ENCODE data around the gene TSHZ2. TPM values are rescaled to one million over a fixed set of nuclear protein-coding genes. Genes with fewer than 3 reads are reported as not detected.

TSHZ2 gene
- total and polyA plus RNA-seq, 2 of the 4 experiments (the other 2 are of a cell fraction), result under 0.01 to 0.02 TPM

GRCh38 chr20:53070224-53070623 is 98.1 kb downstream of the TSHZ2 start:
- Histone ChIP-seq H2AFZ (replicated peaks; ENCODE audit: low read length, poor library complexity) (no peak overlapping the region), H4K20me1 (ENCODE audit: insufficient read depth, low read length) (no peaks in the 10 kb centered on the region), H3K23ac (ENCODE audit: low read depth, low read length) (no peak overlapping the region), H3K9me3 (ENCODE audit: control insufficient read depth, insufficient read depth, low read length) (peaks cover 2% of the 10 kb centered on the region; the same call in 1 of the 2 replicates), H3K9me1 (ENCODE audit: insufficient read depth, low read length) (no peaks in the 10 kb centered on the region), H3K4me1 (ENCODE audit: control insufficient read depth, insufficient read depth, low read length) (no peaks in the 10 kb centered on the region), H4K5ac (ENCODE audit: low read depth, low read length) (no peak overlapping the region), H3K4ac (ENCODE audit: low read depth, low read length) (no peak overlapping the region), H3K9ac (ENCODE audit: low read depth, low read length) (no peak overlapping the region), H2BK20ac (ENCODE audit: low read depth, low read length) (no peak overlapping the region), H2AK9ac (replicated peaks; ENCODE audit: low read depth, low read length, poor library complexity) (no peak overlapping the region), H3K79me1 (ENCODE audit: low read depth in 1 of 2, low read length in 2 of 2) (no peaks in the 10 kb centered on the region), H3K27me3 (ENCODE audit: control insufficient read depth, insufficient read depth, low read length) (no peaks in the 10 kb centered on the region), H3K56ac (ENCODE audit: extremely low read depth, insufficient read depth, low read length) (no peak overlapping the region), H4K8ac (ENCODE audit: low read depth in 2 of 2, low read length in 2 of 2) (no peak overlapping the region), H3K18ac (ENCODE audit: low read depth, low read length) (no peak overlapping the region), H3K36me3 (ENCODE audit: control insufficient read depth, insufficient read depth, low read length) (no peaks in the 10 kb centered on the region), H2BK15ac (ENCODE audit: low read depth, low read length) (no peak overlapping the region), H3K4me3 (ENCODE audit: insufficient read depth, low read depth, low read length) (no peak overlapping the region), H2BK5ac (ENCODE audit: low read depth, low read length, poor library complexity, severe bottlenecking) (no peak overlapping the region), H2AK5ac (ENCODE audit: low read depth, low read length) (no peak overlapping the region), H3K27ac (ENCODE audit: insufficient read depth, low read length) (no peak overlapping the region), H4K91ac (ENCODE audit: insufficient read depth, low read depth, low read length) (no peak overlapping the region), H3K4me2 (ENCODE audit: low read depth, low read length) (no peak overlapping the region), H2BK120ac (ENCODE audit: low read depth, low read length) (no peak overlapping the region), H3K14ac (replicated peaks; ENCODE audit: low read depth, low read length) (no peak overlapping the region)
- DNase-seq, result no peak
- in situ Hi-C loops (cut with MboI; ENCODE audit: low sequenced_read_pairs), result no loop called here
- ATAC-seq (ENCODE audit: low read depth), result no peak
- TF ChIP-seq NFE2L2 (IDR thresholded peaks at IDR 0.05; ENCODE audit: low read depth, low read length) (no peak), BHLHE40 (IDR thresholded peaks at IDR 0.05; ENCODE audit: low read depth, low read length) (no peak), RFX5 (IDR thresholded peaks at IDR 0.05; ENCODE audit: low read depth, low read length) (no peak), CHD1 (IDR thresholded peaks at IDR 0.05; ENCODE audit: low read depth, low read length) (no peak), MAFK (IDR thresholded peaks at IDR 0.05; ENCODE audit: low read depth, low read length) (no peak), USF2 (IDR thresholded peaks at IDR 0.05; ENCODE audit: low read depth, low read length) (no peak), MXI1 (IDR thresholded peaks at IDR 0.05; ENCODE audit: borderline replicate concordance, low read depth, low read length) (no peak), MAZ (IDR thresholded peaks at IDR 0.05; ENCODE audit: borderline replicate concordance, low read depth, low read length) (no peak), FOS (IDR thresholded peaks at IDR 0.05; ENCODE audit: low read depth, low read length) (no peak), POLR2A (IDR thresholded peaks at IDR 0.05; ENCODE audit: low read depth, low read length) (no peak), CEBPB (IDR thresholded peaks at IDR 0.05; ENCODE audit: low read depth, low read length) (no peak), RCOR1 (IDR thresholded peaks at IDR 0.05; ENCODE audit: insufficient replicate concordance, low read length) (no peak), RAD21 (IDR thresholded peaks at IDR 0.05; ENCODE audit: low read length) (no peak), SMC3 (IDR thresholded peaks at IDR 0.05; ENCODE audit: low read depth, low read length) (no peak)
- TF ChIP-seq, protein P1, sequence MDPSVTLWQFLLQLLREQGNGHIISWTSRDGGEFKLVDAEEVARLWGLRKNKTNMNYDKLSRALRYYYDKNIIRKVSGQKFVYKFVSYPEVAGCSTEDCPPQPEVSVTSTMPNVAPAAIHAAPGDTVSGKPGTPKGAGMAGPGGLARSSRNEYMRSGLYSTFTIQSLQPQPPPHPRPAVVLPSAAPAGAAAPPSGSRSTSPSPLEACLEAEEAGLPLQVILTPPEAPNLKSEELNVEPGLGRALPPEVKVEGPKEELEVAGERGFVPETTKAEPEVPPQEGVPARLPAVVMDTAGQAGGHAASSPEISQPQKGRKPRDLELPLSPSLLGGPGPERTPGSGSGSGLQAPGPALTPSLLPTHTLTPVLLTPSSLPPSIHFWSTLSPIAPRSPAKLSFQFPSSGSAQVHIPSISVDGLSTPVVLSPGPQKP (IDR thresholded peaks at IDR 0.05; ENCODE audit: borderline replicate concordance, low read depth, low read length), result no peak
- TF ChIP-seq, protein P2, sequence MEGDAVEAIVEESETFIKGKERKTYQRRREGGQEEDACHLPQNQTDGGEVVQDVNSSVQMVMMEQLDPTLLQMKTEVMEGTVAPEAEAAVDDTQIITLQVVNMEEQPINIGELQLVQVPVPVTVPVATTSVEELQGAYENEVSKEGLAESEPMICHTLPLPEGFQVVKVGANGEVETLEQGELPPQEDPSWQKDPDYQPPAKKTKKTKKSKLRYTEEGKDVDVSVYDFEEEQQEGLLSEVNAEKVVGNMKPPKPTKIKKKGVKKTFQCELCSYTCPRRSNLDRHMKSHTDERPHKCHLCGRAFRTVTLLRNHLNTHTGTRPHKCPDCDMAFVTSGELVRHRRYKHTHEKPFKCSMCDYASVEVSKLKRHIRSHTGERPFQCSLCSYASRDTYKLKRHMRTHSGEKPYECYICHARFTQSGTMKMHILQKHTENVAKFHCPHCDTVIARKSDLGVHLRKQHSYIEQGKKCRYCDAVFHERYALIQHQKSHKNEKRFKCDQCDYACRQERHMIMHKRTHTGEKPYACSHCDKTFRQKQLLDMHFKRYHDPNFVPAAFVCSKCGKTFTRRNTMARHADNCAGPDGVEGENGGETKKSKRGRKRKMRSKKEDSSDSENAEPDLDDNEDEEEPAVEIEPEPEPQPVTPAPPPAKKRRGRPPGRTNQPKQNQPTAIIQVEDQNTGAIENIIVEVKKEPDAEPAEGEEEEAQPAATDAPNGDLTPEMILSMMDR (conservative IDR thresholded peaks at IDR 0.05; ENCODE audit: low read depth, low read length), result no peak
- dilution Hi-C loops (cut with HindIII; ENCODE audit: low sequenced_read_pairs, unreplicated experiment), result no loop called here
- WGBS, 2 experiments (ENCODE audit: extremely low coverage in 2 of 2, insufficient read length in 1 of 2), result no CpG with 5 or more reads among the region's 4 CpGs
- ChIA-PET CTCF (no interaction called here), POLR2A (ENCODE audit: unreplicated experiment) (no interaction called here)
- BruUV-seq (replicated peaks), result no TSS peak
- intact Hi-C loops (cut with micrococcal nuclease), result no loop called here

All from IMR-90 (cell line).